GM18505 (cell line): ENCODE measurements around the gene FRMD1.

Source experiments
- ATAC-seq: cut with Tn5 transposase; IDR thresholded peaks from one replicate; pipeline ENCODE4 v1.9.1; 2021; ENCODE audit not compliant: unreplicated experiment
- POLR2A ChIP-seq: IDR thresholded peaks from 4 replicates; pipeline ENCODE4 v1.6.1; 2011; ENCODE audit warnings: borderline replicate concordance; ENCODE audit not compliant: insufficient read depth, insufficient read length; ENCODE audit errors: extremely low read depth

The FRMD1 gene

GRCh38 chr6:168078943-168079405 is at the start of gene FRMD1:
TSS of gene FRMD1 (minus strand) at chr6:168079212. CDS start at chr6:168079094, 118 bp downstream.
- no peak for TF ChIP-seq POLR2A
- no peak for ATAC-seq

- no peak for TF ChIP-seq POLR2A
- no peak for ATAC-seq
Measured at GRCh38 chr6:168128006-168128630, 49.1 kb upstream of the FRMD1 start.

GRCh38 chr6:168127384-168127868 is 48.4 kb upstream of the FRMD1 start:
- no peak for ATAC-seq
- no peak for TF ChIP-seq POLR2A

- ATAC-seq, result no peak
- no peak for TF ChIP-seq POLR2A
Measured at GRCh38 chr6:168126566-168127383, 47.8 kb upstream of the FRMD1 start.

- no peak for TF ChIP-seq POLR2A
- ATAC-seq, result no peak
Measured at GRCh38 chr6:168125429-168126001, 46.5 kb upstream of the FRMD1 start.

- no peak for ATAC-seq
- no peak for TF ChIP-seq POLR2A
Measured at GRCh38 chr6:168124921-168125320, 45.9 kb upstream of the FRMD1 start.

GRCh38 chr6:168124158-168124557 is 45.1 kb upstream of the FRMD1 start:
- no peak for TF ChIP-seq POLR2A
- no peak for ATAC-seq

GRCh38 chr6:168123165-168123911 is 44.3 kb upstream of the FRMD1 start:
- no peak for TF ChIP-seq POLR2A
- no peak for ATAC-seq

GRCh38 chr6:168122521-168122920 is 43.5 kb upstream of the FRMD1 start:
- no peak for ATAC-seq
- no peak for TF ChIP-seq POLR2A

- TF ChIP-seq POLR2A, result no peak
- no peak for ATAC-seq
Measured at GRCh38 chr6:168122011-168122410, 43.0 kb upstream of the FRMD1 start.

- no peak for ATAC-seq
Measured at GRCh38 chr6:168121303-168121665, 42.3 kb upstream of the FRMD1 start.

GRCh38 chr6:168120390-168121302 is 41.6 kb upstream of the FRMD1 start:
- TF ChIP-seq POLR2A, result no peak
- no peak for ATAC-seq

More at GRCh38 chr6:168121303-168121665, 42.3 kb upstream of the FRMD1 start:
- no peak for TF ChIP-seq POLR2A
